H1 (cell line): Measurements from ENCODE around the gene TMEM131L. TPM values are rescaled to one million over a fixed set of nuclear protein-coding genes. Genes with fewer than 3 reads are reported as not detected.

Source experiments
- CTCF ChIA-PET: fragments of 300-600 bp; sonication (Branson Sonifier 250); formaldehyde crosslinking; loops from one replicate; lab custom pipeline; 2021; ENCODE audit not compliant: partially characterized antibody; lab: Charles Lee
- POLR2A ChIA-PET: fragments of 300-600 bp; sonication (Branson Sonifier 250); formaldehyde crosslinking; loops from one replicate; lab custom pipeline; 2021; ENCODE audit warnings: inconsistent platforms; ENCODE audit not compliant: partially characterized antibody; lab: Charles Lee
- DNase-seq, 2 experiments: peaks; one replicate each; pipeline versions ENCODE4 v3.0.0 to v3.0.0-alpha.2; 2010 to 2022; ENCODE audit warnings: low spot score in 2 of 2, low read depth in 1 of 2, mixed read lengths in 1 of 2
- FAIRE-seq: peaks from 2 replicates; lab custom pipeline; 2011; peaks lifted over from hg19 to GRCh38; lab: Jason Lieb, UNC
- H2AFZ ChIP-seq: 2 replicates; pipeline ENCODE4 v1.8.1; 2012; ENCODE audit warnings: low read length, inconsistent platforms
- H2AK5ac ChIP-seq: 2 replicates; pipeline ENCODE4 v1.6.1; 2013; ENCODE audit warnings: low read depth, low read length
- H2BK120ac ChIP-seq: replicated peaks from 2 replicates; pipeline ENCODE3; 2013; ENCODE audit warnings: low read depth, low read length, inconsistent platforms
- H2BK12ac ChIP-seq: 2 replicates; pipeline ENCODE4 v1.6.1; 2013; ENCODE audit warnings: low read depth, low read length
- H2BK15ac ChIP-seq: 2 replicates; pipeline ENCODE4 v1.6.1; 2013; ENCODE audit warnings: low read length
- H2BK20ac ChIP-seq: 2 replicates; pipeline ENCODE4 v1.6.1; 2013; ENCODE audit warnings: low read length
- H2BK5ac ChIP-seq: 2 replicates; pipeline ENCODE4 v1.6.1; 2013; ENCODE audit warnings: low read depth, low read length
- H3K14ac ChIP-seq: 2 replicates; pipeline ENCODE4 v1.6.1; 2013; ENCODE audit warnings: inconsistent platforms; ENCODE audit not compliant: insufficient read length
- H3K18ac ChIP-seq: 2 replicates; pipeline ENCODE4 v1.6.1; 2013; ENCODE audit warnings: low read length; ENCODE audit errors: extremely low read depth
- H3K23ac ChIP-seq: 2 replicates; pipeline ENCODE4 v1.6.1; 2013; ENCODE audit warnings: inconsistent platforms; ENCODE audit not compliant: insufficient read length
- H3K23me2 ChIP-seq: 2 replicates; pipeline ENCODE4 v1.6.1; 2013; ENCODE audit warnings: low read depth, low read length
- H3K27ac ChIP-seq: 2 replicates; pipeline ENCODE4 v1.6.1; 2011; ENCODE audit warnings: low read depth, low read length, inconsistent platforms
- H3K27me3 ChIP-seq, 4 experiments: replicated peaks in 1 of 4; 1 replicate in 1 of 4; 2 replicates in 3 of 4; pipeline versions ENCODE4 v1.6.1 to v1.8.1; 2011 to 2013; ENCODE audit warnings: low read length in 3 of 4, mild to moderate bottlenecking in 3 of 4, inconsistent platforms in 2 of 4, mixed read lengths in 2 of 4, moderate library complexity in 1 of 4; ENCODE audit not compliant: control insufficient read depth in 3 of 4, insufficient read depth in 3 of 4; ENCODE audit errors: extremely low read depth in 1 of 4
- H3K36me3 ChIP-seq, 4 experiments: 2 replicates each; pipeline versions ENCODE4 v1.6.1 to v1.8.1; 2011 to 2013; ENCODE audit warnings: mild to moderate bottlenecking in 4 of 4, low read length in 3 of 4, moderate library complexity in 2 of 4, control low read depth in 1 of 4, inconsistent platforms in 1 of 4; ENCODE audit not compliant: insufficient read depth in 4 of 4, control insufficient read depth in 2 of 4
- H3K4ac ChIP-seq: replicated peaks from 2 replicates; pipeline ENCODE3; 2013; ENCODE audit warnings: low read length, low read depth, mixed read lengths, inconsistent platforms; ENCODE audit not compliant: insufficient read length
- H3K4me1 ChIP-seq, 4 experiments: replicated peaks in 1 of 4; 1 replicate in 1 of 4; 2 replicates in 3 of 4; pipeline versions ENCODE4 v1.6.1 to v1.8.1; 2011 to 2013; ENCODE audit warnings: low read length in 3 of 4, inconsistent platforms in 2 of 4, mixed read lengths in 1 of 4; ENCODE audit not compliant: insufficient read depth in 4 of 4, control insufficient read depth in 3 of 4
- H3K4me2 ChIP-seq, 2 experiments: 2 replicates each; pipeline versions ENCODE4 v1.6.1 to v1.8.1; 2011 to 2013; ENCODE audit warnings: low read depth in 2 of 2, low read length in 2 of 2, control low read depth in 1 of 2, inconsistent platforms in 1 of 2, mild to moderate bottlenecking in 1 of 2; ENCODE audit not compliant: insufficient read depth in 1 of 2
- H3K4me3 ChIP-seq, 4 experiments: fragments of 200-600, 300-600 bp in 1 of 4; sonication (generic), shearing (Covaris generic), sonication (Bioruptor Twin) in 1 of 4; 2 replicates each; pipeline versions ENCODE4 v1.5.1 to v1.8.1; 2011 to 2016; ENCODE audit warnings: low read length in 4 of 4, low read depth in 3 of 4, control low read depth in 2 of 4, inconsistent platforms in 2 of 4, mild to moderate bottlenecking in 2 of 4, mixed read lengths in 1 of 4, moderate library complexity in 1 of 4; ENCODE audit not compliant: insufficient read depth in 2 of 4; ENCODE audit errors: extremely low read depth in 1 of 4
- H3K56ac ChIP-seq: replicated peaks from 2 replicates; pipeline ENCODE3; 2013; ENCODE audit warnings: low read depth, mild to moderate bottlenecking, mixed read lengths, low read length, inconsistent platforms; ENCODE audit not compliant: insufficient read length
- H3K79me1 ChIP-seq: 2 replicates; pipeline ENCODE4 v1.6.1; 2013; ENCODE audit warnings: low read depth, low read length, control low read depth
- H3K79me2 ChIP-seq, 2 experiments: 2 replicates each; pipeline versions ENCODE4 v1.6.1 to v1.8.1; 2012 to 2013; ENCODE audit warnings: low read length in 2 of 2, mild to moderate bottlenecking in 2 of 2, inconsistent platforms in 1 of 2; ENCODE audit not compliant: insufficient read depth in 2 of 2, control insufficient read depth in 1 of 2
- H3K9ac ChIP-seq, 4 experiments: replicated peaks in 1 of 4; 1 replicate in 1 of 4; 2 replicates in 3 of 4; pipeline versions ENCODE4 v1.6.1 to v1.8.1; 2011 to 2013; ENCODE audit warnings: low read depth in 3 of 4, low read length in 3 of 4, control low read depth in 2 of 4, mild to moderate bottlenecking in 2 of 4, moderate library complexity in 2 of 4, inconsistent platforms in 1 of 4; ENCODE audit errors: extremely low read depth in 1 of 4
- H3K9me3 ChIP-seq, 2 experiments: 2 replicates each; pipeline versions ENCODE4 v1.6.1 to v1.8.1; 2012 to 2013; ENCODE audit warnings: mild to moderate bottlenecking in 2 of 2, moderate library complexity in 2 of 2, control low read depth in 1 of 2, inconsistent platforms in 1 of 2, low read depth in 1 of 2, low read length in 1 of 2, mixed read lengths in 1 of 2; ENCODE audit not compliant: insufficient read depth in 2 of 2
- H4K20me1 ChIP-seq, 2 experiments: replicated peaks in 1 of 2; 2 replicates each; pipeline versions ENCODE3 to v1.8.1; 2011 to 2013; ENCODE audit warnings: inconsistent platforms in 2 of 2, low read length in 2 of 2, mild to moderate bottlenecking in 1 of 2; ENCODE audit not compliant: insufficient read depth in 2 of 2, control insufficient read depth in 1 of 2
- H4K5ac ChIP-seq: 2 replicates; pipeline ENCODE4 v1.6.1; 2013; ENCODE audit warnings: low read length, low read depth, mixed read lengths, inconsistent platforms; ENCODE audit not compliant: insufficient read length
- H4K8ac ChIP-seq: 2 replicates; pipeline ENCODE4 v1.8.0; 2013; ENCODE audit warnings: mild to moderate bottlenecking, moderate library complexity, low read length, inconsistent platforms; ENCODE audit not compliant: insufficient read depth; ENCODE audit errors: extremely low read depth
- H4K91ac ChIP-seq: replicated peaks from 2 replicates; pipeline ENCODE3; 2013; ENCODE audit warnings: low read length, mixed read lengths, inconsistent platforms; ENCODE audit not compliant: insufficient read length
- ASH2L ChIP-seq: fragments of 200-600, 300-600 bp; sonication (generic); IDR thresholded peaks from one replicate; pipeline ENCODE4 v1.7.1; 2017; ENCODE audit warnings: low read length
- ATF3 ChIP-seq: IDR thresholded peaks from 2 replicates; pipeline ENCODE4 v1.6.1; 2011; ENCODE audit warnings: low read depth, mild to moderate bottlenecking, low read length; ENCODE audit not compliant: insufficient read depth
- CBX5 ChIP-seq: fragments of 300-800, 300-1000 bp; sonication (generic); IDR thresholded peaks from 2 replicates; pipeline ENCODE4 v1.7.1; 2016; ENCODE audit warnings: antibody characterized with exemption, low read length, low read depth
- CBX8 ChIP-seq: fragments of 300-800, 300-1000 bp; sonication (generic); IDR thresholded peaks from 2 replicates; pipeline ENCODE4 v1.7.1; 2016; ENCODE audit warnings: low read depth, low read length, borderline replicate concordance
- KDM1A ChIP-seq: fragments of 200-600, 300-600 bp; sonication (generic); IDR thresholded peaks from 2 replicates; pipeline ENCODE4 v1.7.1; 2016; ENCODE audit warnings: mild to moderate bottlenecking, low read length, borderline replicate concordance
- RFX5 ChIP-seq: IDR thresholded peaks from 2 replicates; pipeline ENCODE4 v1.6.1; 2011; ENCODE audit warnings: low read depth, low read length, improper control_type of control experiment, borderline replicate concordance
- RNF2 ChIP-seq: fragments of 200-900, 300-1000 bp; sonication (generic); IDR thresholded peaks from 2 replicates; pipeline ENCODE4 v1.7.1; 2016; ENCODE audit warnings: borderline replicate concordance, low read depth, mild to moderate bottlenecking, antibody characterized with exemption, low read length; ENCODE audit not compliant: poor library complexity, severe bottlenecking; ENCODE audit errors: missing control alignments
- SIN3A ChIP-seq, 2 experiments: IDR thresholded peaks in 1 of 2; conservative IDR thresholded peaks in 1 of 2; 2 replicates each; pipeline ENCODE4 v1.6.1; 2011 to 2012; ENCODE audit warnings: low read length in 2 of 2, improper control_type of control experiment in 1 of 2, low read depth in 1 of 2, mild to moderate bottlenecking in 1 of 2
- SIX5 ChIP-seq: IDR thresholded peaks from 2 replicates; pipeline ENCODE4 v1.6.1; 2011; ENCODE audit warnings: mild to moderate bottlenecking, low read depth, low read length
- SP2 ChIP-seq: IDR thresholded peaks from 2 replicates; pipeline ENCODE4 v1.6.1; 2012; ENCODE audit warnings: mild to moderate bottlenecking, low read length, inconsistent platforms
- TAF1 ChIP-seq: IDR thresholded peaks from 2 replicates; pipeline ENCODE4 v1.6.1; 2011; ENCODE audit warnings: mild to moderate bottlenecking, low read depth, low read length
- TCF12 ChIP-seq: IDR thresholded peaks from 2 replicates; pipeline ENCODE4 v1.6.1; 2011; ENCODE audit warnings: low read depth, mild to moderate bottlenecking, low read length
- YY1 ChIP-seq: IDR thresholded peaks from 2 replicates; pipeline ENCODE4 v1.6.1; 2011; ENCODE audit warnings: low read depth, mild to moderate bottlenecking, low read length
- WGBS, 2 experiments: shearing (Covaris generic) in 1 of 2; methylation state at CpG; one replicate each; pipeline versions ENCODE4 v1.1.6 to v1.1.7; 2013 to 2015; ENCODE audit warnings: low lambda C conversion rate in 2 of 2, mixed read lengths in 2 of 2, inconsistent platforms in 1 of 2, low coverage in 1 of 2, missing lambda C conversion rate in 1 of 2; ENCODE audit not compliant: insufficient replicate concordance in 2 of 2, insufficient coverage in 1 of 2, insufficient read length in 1 of 2; ENCODE audit errors: extremely low coverage in 1 of 2, missing lambda C conversion rate in 1 of 2; 5-methylcytosine and 5-hydroxymethylcytosine counted together
- polyA plus RNA-seq, 7 experiments: library from polyadenylated mRNA; depleted of rRNA in 3 of 7; stranded (reverse) in 5 of 7; unstranded in 2 of 7; fragments of >200 nt in 5 of 7; fragments of 200-250 nt in 2 of 7; gene quantifications; 1 replicate in 5 of 7; 2 replicates in 1 of 7; 4 replicates in 1 of 7; pipeline versions ENCODE4 v1.2.1 to v1.2.3, GENCODE V29; 2011 to 2013; ENCODE audit warnings: missing spikeins in 2 of 7, mixed read lengths in 2 of 7
- total RNA-seq: library from RNA; stranded (reverse); fragmentation: NEBNext Ultra II Directional; extraction: Animal tissue kit (Norgen Biotek cat#: 25700); gene quantifications from 2 replicates; pipeline ENCODE4 v1.2.1, GENCODE V29; 2021

Gene TMEM131L
- total and polyA plus RNA-seq, 2 of the 8 experiments (the other 6 are each of a cell fraction or from before 2014, with no cell fraction given) = 14.3 to 26.1 TPM

- Histone ChIP-seq H3K9me3 (peaks cover 3 to 9% of the 10 kb centered on the region in 2 experiments; a peak in 2 of 4 replicates), H4K5ac (no peak overlapping the region)
- no peak for FAIRE-seq
- no peak for TF ChIP-seq SIX5
- TF ChIP-seq YY1 = no peak
- no peak for TF ChIP-seq ASH2L
- no peak for TF ChIP-seq TAF1
- TF ChIP-seq KDM1A = no peak
- TF ChIP-seq RFX5 = no peak
- no peak for TF ChIP-seq CBX8
- TF ChIP-seq SIN3A (conservative IDR thresholded peaks at IDR 0.05 in 1 of 2, IDR thresholded peaks at IDR 0.05 in 1 of 2; ENCODE audit: low read depth in 1 of 2, low read length in 2 of 2) = no peak
- no peak for TF ChIP-seq ATF3
- TF ChIP-seq CBX5 = no peak
- no peak for TF ChIP-seq TCF12
- no peak for TF ChIP-seq SP2
- no peak for TF ChIP-seq RNF2
Observed at GRCh38 chr4:153663667-153664066, 197.5 kb downstream of the TMEM131L start.

More at GRCh38 chr4:153663667-153664066, 197.5 kb downstream of the TMEM131L start:
- H3K4me3 ChIP-seq = no peak overlapping the region
- H2BK20ac ChIP-seq = no peak overlapping the region
- no peak for DNase-seq
- H3K4me1 ChIP-seq = no peaks in the 10 kb centered on the region
- H3K27me3 ChIP-seq = no peaks in the 10 kb centered on the region
- no peaks in the 10 kb centered on the region for H3K36me3 ChIP-seq
- H3K9ac ChIP-seq = no peak overlapping the region
- 100% methylated on average over 1 of the region's 1 CpG; no CpG with 5 or more reads in 1 of the 2 experiments for WGBS, 2 experiments
- peaks cover 0 to 6% of the 10 kb centered on the region in 2 experiments for H4K20me1 ChIP-seq
- CTCF ChIA-PET = interaction anchor here (0.6 to 1.6 kb wide), 3 partner anchors 30 to 356 kb away, joined by 3 to 4 read pairs (median 4); no protein-coding TSS in a partner anchor
- POLR2A ChIA-PET = no interaction called here
- H4K91ac ChIP-seq = no peak overlapping the region
- peaks cover 10% of the 10 kb centered on the region; the same call in 1 of the 2 replicates for H3K23me2 ChIP-seq
- no peak overlapping the region for H3K4me2 ChIP-seq
- H3K27ac ChIP-seq = no peak overlapping the region
- H4K8ac ChIP-seq = no peak overlapping the region
- H3K18ac ChIP-seq = no peak overlapping the region
- no peak overlapping the region for H2BK5ac ChIP-seq
- no peak overlapping the region for H2BK120ac ChIP-seq
- no peaks in the 10 kb centered on the region for H3K79me1 ChIP-seq
- H2BK15ac ChIP-seq = no peak overlapping the region
- H3K14ac ChIP-seq = no peak overlapping the region
- H2AFZ ChIP-seq = no peak overlapping the region
- no peaks in the 10 kb centered on the region for H3K79me2 ChIP-seq
- no peak overlapping the region for H3K56ac ChIP-seq
- H3K4ac ChIP-seq = no peak overlapping the region
- H2BK12ac ChIP-seq = no peak overlapping the region
- no peak overlapping the region for H3K23ac ChIP-seq
- H2AK5ac ChIP-seq = no peak overlapping the region
